Medulla oblongata (tissue), 1 donor: ENCODE measurements around the gene CNKSR3.
A peak's percentile ranks its signal among the peaks of the same experiment; 100 is the strongest.

ENCODE experiments used
- DNase-seq: peaks from one replicate; pipeline ENCODE4 v3.0.0-alpha.2; 2015; ENCODE audit errors: extremely low spot score

Gene CNKSR3

GRCh38 chr6:154502553-154502952 is 7.9 kb downstream of the CNKSR3 start:
- DNase-seq = no peak

- no peak for DNase-seq
These were observed 9.0 kb downstream of the CNKSR3 start for GRCh38 chr6:154501578-154501868.

GRCh38 chr6:154500769-154501577 is 9.5 kb downstream of the CNKSR3 start:
- DNase-seq = peak; percentile 91

- no peak for DNase-seq
These were observed 10.5 kb downstream of the CNKSR3 start for GRCh38 chr6:154499855-154500589.

- no peak for DNase-seq
These were observed 12.0 kb downstream of the CNKSR3 start for GRCh38 chr6:154498340-154498934.

- no peak for DNase-seq
These were observed 13.5 kb downstream of the CNKSR3 start for GRCh38 chr6:154496793-154497517.

GRCh38 chr6:154496186-154496585 is 14.3 kb downstream of the CNKSR3 start:
- DNase-seq = no peak

- DNase-seq = no peak
These were observed 15.7 kb downstream of the CNKSR3 start for GRCh38 chr6:154494592-154495311.

- no peak for DNase-seq
These were observed 18.7 kb downstream of the CNKSR3 start for GRCh38 chr6:154491567-154492470.

GRCh38 chr6:154489822-154490221 is 20.7 kb downstream of the CNKSR3 start:
- no peak for DNase-seq

- no peak for DNase-seq
These were observed 21.6 kb downstream of the CNKSR3 start for GRCh38 chr6:154488802-154489437.

- DNase-seq = no peak
These were observed 22.3 kb downstream of the CNKSR3 start for GRCh38 chr6:154488248-154488593.

GRCh38 chr6:154487367-154488247 is 22.9 kb downstream of the CNKSR3 start:
- DNase-seq = no peak

- DNase-seq = no peak
These were observed 24.7 kb downstream of the CNKSR3 start for GRCh38 chr6:154485815-154486214.

- no peak for DNase-seq
These were observed 25.5 kb downstream of the CNKSR3 start for GRCh38 chr6:154484942-154485341.

- DNase-seq = no peak
These were observed 27.6 kb downstream of the CNKSR3 start for GRCh38 chr6:154482858-154483257.

GRCh38 chr6:154481521-154482013 is 28.9 kb downstream of the CNKSR3 start:
- no peak for DNase-seq

GRCh38 chr6:154479771-154480639 is 30.5 kb downstream of the CNKSR3 start:
- no peak for DNase-seq
